ENCODE results near the gene PSMB11. TPM values are rescaled to one million over a fixed set of nuclear protein-coding genes. Genes with fewer than 3 reads are reported as not detected.

Gene PSMB11
- total and polyA plus RNA-seq, 2 experiments from 2014 or later: not detected

- 91% methylated on average over 10 of the region's 10 CpGs for WGBS (ENCODE audit: low lambda C conversion rate, missing lambda C conversion rate)
- H3K79me2 ChIP-seq: peaks cover 51% of the 10 kb centered on the region
- H3K27ac ChIP-seq: no peak overlapping the region
- H3K4me1 ChIP-seq (ENCODE audit: insufficient read depth): peaks cover 11% of the 10 kb centered on the region
- no peak overlapping the region for H2AFZ ChIP-seq
- no peak for DNase-seq (ENCODE audit: low spot score)
- no peaks in the 10 kb centered on the region for H3K9me2 ChIP-seq (replicated peaks; ENCODE audit: insufficient read depth)
- peak overlapping the region; percentile 85 for H3K4me2 ChIP-seq
- H3K9me3 ChIP-seq (ENCODE audit: low read depth): no peaks in the 10 kb centered on the region
- no peak for TF ChIP-seq EZH2phosphoT487 (IDR thresholded peaks at IDR 0.05; ENCODE audit: low read depth, severe bottlenecking, unreplicated experiment)
- TF ChIP-seq, protein P1, sequence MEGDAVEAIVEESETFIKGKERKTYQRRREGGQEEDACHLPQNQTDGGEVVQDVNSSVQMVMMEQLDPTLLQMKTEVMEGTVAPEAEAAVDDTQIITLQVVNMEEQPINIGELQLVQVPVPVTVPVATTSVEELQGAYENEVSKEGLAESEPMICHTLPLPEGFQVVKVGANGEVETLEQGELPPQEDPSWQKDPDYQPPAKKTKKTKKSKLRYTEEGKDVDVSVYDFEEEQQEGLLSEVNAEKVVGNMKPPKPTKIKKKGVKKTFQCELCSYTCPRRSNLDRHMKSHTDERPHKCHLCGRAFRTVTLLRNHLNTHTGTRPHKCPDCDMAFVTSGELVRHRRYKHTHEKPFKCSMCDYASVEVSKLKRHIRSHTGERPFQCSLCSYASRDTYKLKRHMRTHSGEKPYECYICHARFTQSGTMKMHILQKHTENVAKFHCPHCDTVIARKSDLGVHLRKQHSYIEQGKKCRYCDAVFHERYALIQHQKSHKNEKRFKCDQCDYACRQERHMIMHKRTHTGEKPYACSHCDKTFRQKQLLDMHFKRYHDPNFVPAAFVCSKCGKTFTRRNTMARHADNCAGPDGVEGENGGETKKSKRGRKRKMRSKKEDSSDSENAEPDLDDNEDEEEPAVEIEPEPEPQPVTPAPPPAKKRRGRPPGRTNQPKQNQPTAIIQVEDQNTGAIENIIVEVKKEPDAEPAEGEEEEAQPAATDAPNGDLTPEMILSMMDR (IDR thresholded peaks at IDR 0.05; ENCODE audit: poor library complexity): no peak
- no peak for TF ChIP-seq EZH2 (IDR thresholded peaks at IDR 0.05; ENCODE audit: borderline replicate concordance)
- no peaks in the 10 kb centered on the region for H3K27me3 ChIP-seq
- H3K4me3 ChIP-seq: peak overlapping the region; percentile 42
- H4K20me1 ChIP-seq (ENCODE audit: insufficient read depth, poor library complexity, severe bottlenecking): no peaks in the 10 kb centered on the region
- no peaks in the 10 kb centered on the region for H3K36me3 ChIP-seq (replicated peaks; ENCODE audit: insufficient read depth, low read depth)
These were observed 8.7 kb upstream of the PSMB11 start for GRCh38 chr14:23033251-23033727.

GRCh38 chr14:23033801-23034497, 8.1 kb upstream of the PSMB11 start:
- no peak for DNase-seq (ENCODE audit: low spot score)
- Histone ChIP-seq H3K9me3 (ENCODE audit: low read depth) (no peaks in the 10 kb centered on the region), H4K20me1 (ENCODE audit: insufficient read depth, poor library complexity, severe bottlenecking) (no peaks in the 10 kb centered on the region), H3K4me3 (peak overlapping the region; percentile 42), H3K9me2 (replicated peaks; ENCODE audit: insufficient read depth) (no peaks in the 10 kb centered on the region), H3K36me3 (replicated peaks; ENCODE audit: insufficient read depth, low read depth) (no peaks in the 10 kb centered on the region), H3K4me2 (peak overlapping the region; percentile 85), H3K27me3 (no peaks in the 10 kb centered on the region), H2AFZ (peak overlapping the region; percentile 80), H3K4me1 (ENCODE audit: insufficient read depth) (peaks cover 11% of the 10 kb centered on the region), H3K79me2 (peaks cover 51% of the 10 kb centered on the region), H3K27ac (peak overlapping the region; percentile 95)
- 39% methylated on average over 17 of the region's 17 CpGs for WGBS (ENCODE audit: low lambda C conversion rate, missing lambda C conversion rate)
- TF ChIP-seq, protein P1 (IDR thresholded peaks at IDR 0.05; ENCODE audit: poor library complexity): no peak
- TF ChIP-seq EZH2 (IDR thresholded peaks at IDR 0.05; ENCODE audit: borderline replicate concordance) (no peak), EZH2phosphoT487 (IDR thresholded peaks at IDR 0.05; ENCODE audit: low read depth, severe bottlenecking, unreplicated experiment) (no peak)

DNA sequence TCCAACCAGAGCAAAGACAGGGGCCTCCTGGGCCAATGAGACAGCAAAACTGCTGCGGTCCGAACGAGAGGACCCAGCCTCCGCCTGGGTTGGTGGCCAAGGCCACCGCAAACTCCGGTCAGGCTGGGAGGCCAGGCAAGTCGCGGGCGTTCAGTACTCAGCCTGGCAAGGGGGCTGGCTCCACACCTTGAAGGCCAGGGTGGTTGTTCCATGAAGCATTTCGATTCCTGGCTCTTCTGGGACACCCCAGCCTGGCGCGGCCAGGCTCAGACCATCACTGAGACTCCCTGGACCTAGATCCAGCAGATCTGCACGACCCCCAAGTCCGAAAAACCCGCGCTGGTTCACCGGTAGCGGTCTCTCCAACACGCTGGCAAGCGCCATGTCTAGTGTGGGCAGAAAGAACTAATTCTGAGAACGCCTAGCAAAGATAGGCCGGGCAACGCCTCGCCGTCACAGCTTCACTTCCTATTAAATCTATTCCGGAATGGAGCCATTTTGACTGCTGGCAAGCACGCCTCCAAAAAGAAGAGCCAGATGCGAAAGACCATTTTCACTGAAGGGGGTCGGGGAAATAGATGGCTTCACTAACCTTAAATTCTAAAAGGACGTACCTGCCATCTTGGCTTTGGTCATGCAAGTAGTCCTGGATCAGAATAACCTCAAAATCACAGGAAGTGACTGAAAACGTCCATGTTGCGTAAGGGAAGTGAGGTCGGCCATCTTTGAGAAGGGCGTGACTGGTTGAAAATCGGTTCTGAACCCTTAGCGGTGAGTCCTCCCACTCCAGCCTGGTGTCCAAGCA, 7.3 kb upstream of the PSMB11 start, which contains the start of gene PSMB5:
Gene PSMB5, minus strand, starts transcription at position 403 of the 805 bp plus-strand sequence. Its CDS starts 19 bp downstream, at position 384.
- DNase-seq (ENCODE audit: low spot score): peak; percentile 94
- H3K27me3 ChIP-seq: no peaks in the 10 kb centered on the region
- H4K20me1 ChIP-seq (ENCODE audit: insufficient read depth, poor library complexity, severe bottlenecking): no peaks in the 10 kb centered on the region
- under 1% methylated on average over 36 of the region's 36 CpGs for WGBS (ENCODE audit: low lambda C conversion rate, missing lambda C conversion rate)
- H3K4me3 ChIP-seq: peak within 1 kb of the TSS; percentile 42
- H2AFZ ChIP-seq: peak within 1 kb of the TSS; percentile 80
- H3K4me1 ChIP-seq (ENCODE audit: insufficient read depth): peaks cover 11% of the 10 kb centered on the region
- peaks cover 44% of the 10 kb centered on the region for H3K79me2 ChIP-seq
- no peaks in the 10 kb centered on the region for H3K9me2 ChIP-seq (replicated peaks; ENCODE audit: insufficient read depth)
- TF ChIP-seq EZH2 (IDR thresholded peaks at IDR 0.05; ENCODE audit: borderline replicate concordance) (no peak), EZH2phosphoT487 (IDR thresholded peaks at IDR 0.05; ENCODE audit: low read depth, severe bottlenecking, unreplicated experiment) (no peak)
- TF ChIP-seq, protein P1 (IDR thresholded peaks at IDR 0.05; ENCODE audit: poor library complexity): no peak
- H3K4me2 ChIP-seq: peak within 1 kb of the TSS; percentile 85
- no peaks in the 10 kb centered on the region for H3K9me3 ChIP-seq (ENCODE audit: low read depth)
- no peaks in the 10 kb centered on the region for H3K36me3 ChIP-seq (replicated peaks; ENCODE audit: insufficient read depth, low read depth)
- H3K27ac ChIP-seq: peak within 1 kb of the TSS; percentile 95

Measured in hepatocyte (in vitro differentiated cells).